Measurements from ENCODE around the gene VPS8.

VPS8 gene

GRCh38 chr3:184816614-184817013 is 4.6 kb downstream of the VPS8 start:
- H3K4me1 ChIP-seq (ENCODE audit: control insufficient read depth in 1 of 2, insufficient read depth in 2 of 2, low read length in 2 of 2) = peaks cover 7 to 24% of the 10 kb centered on the region in 2 donors
- no peak overlapping the region for H3K4me3 ChIP-seq (ENCODE audit: low read depth in 1 of 2, low read length in 2 of 2)
- no peaks in the 10 kb centered on the region for H3K36me3 ChIP-seq (ENCODE audit: control insufficient read depth in 1 of 2, insufficient read depth in 2 of 2, low read length in 2 of 2)
- no peaks in the 10 kb centered on the region for H3K9me3 ChIP-seq (ENCODE audit: control insufficient read depth in 1 of 2, low read length in 2 of 2)
- no peaks in the 10 kb centered on the region for H3K27me3 ChIP-seq (ENCODE audit: low read depth, low read length)
- H3K27ac ChIP-seq (ENCODE audit: low read length) = no peak overlapping the region

GRCh38 chr3:184820525-184820924 is 8.6 kb downstream of the VPS8 start:
- Histone ChIP-seq H3K27ac (ENCODE audit: low read length) (no peak overlapping the region), H3K4me1 (ENCODE audit: control insufficient read depth in 1 of 2, insufficient read depth in 2 of 2, low read length in 2 of 2) (peaks cover 0 to 8% of the 10 kb centered on the region in 2 donors), H3K27me3 (ENCODE audit: low read depth, low read length) (no peaks in the 10 kb centered on the region), H3K36me3 (ENCODE audit: control insufficient read depth in 1 of 2, insufficient read depth in 2 of 2, low read length in 2 of 2) (peaks cover 0 to 5% of the 10 kb centered on the region in 2 donors), H3K4me3 (ENCODE audit: low read depth in 1 of 2, low read length in 2 of 2) (no peak overlapping the region), H3K9me3 (ENCODE audit: control insufficient read depth in 1 of 2, low read length in 2 of 2) (no peaks in the 10 kb centered on the region)

GRCh38 chr3:184821034-184821433 is 9.1 kb downstream of the VPS8 start:
- Histone ChIP-seq H3K9me3 (ENCODE audit: control insufficient read depth in 1 of 2, low read length in 2 of 2) (no peaks in the 10 kb centered on the region), H3K27ac (ENCODE audit: low read length) (no peak overlapping the region), H3K4me1 (ENCODE audit: control insufficient read depth in 1 of 2, insufficient read depth in 2 of 2, low read length in 2 of 2) (peaks cover 0 to 8% of the 10 kb centered on the region in 2 donors), H3K4me3 (ENCODE audit: low read depth in 1 of 2, low read length in 2 of 2) (no peak overlapping the region), H3K27me3 (ENCODE audit: low read depth, low read length) (no peaks in the 10 kb centered on the region), H3K36me3 (ENCODE audit: control insufficient read depth in 1 of 2, insufficient read depth in 2 of 2, low read length in 2 of 2) (peaks cover 0 to 6% of the 10 kb centered on the region in 2 donors)

- Histone ChIP-seq H3K9me3 (ENCODE audit: control insufficient read depth in 1 of 2, low read length in 2 of 2) (no peaks in the 10 kb centered on the region), H3K27me3 (ENCODE audit: low read depth, low read length) (no peaks in the 10 kb centered on the region), H3K4me1 (ENCODE audit: control insufficient read depth in 1 of 2, insufficient read depth in 2 of 2, low read length in 2 of 2) (peaks cover 0 to 8% of the 10 kb centered on the region in 2 donors), H3K36me3 (ENCODE audit: control insufficient read depth in 1 of 2, insufficient read depth in 2 of 2, low read length in 2 of 2) (peaks cover 0 to 6% of the 10 kb centered on the region in 2 donors), H3K4me3 (ENCODE audit: low read depth in 1 of 2, low read length in 2 of 2) (no peak overlapping the region), H3K27ac (ENCODE audit: low read length) (no peak overlapping the region)
These were observed 10.1 kb downstream of the VPS8 start for GRCh38 chr3:184822081-184822480.

- H3K36me3 ChIP-seq (ENCODE audit: control insufficient read depth in 1 of 2, insufficient read depth in 2 of 2, low read length in 2 of 2) = peaks cover 0 to 6% of the 10 kb centered on the region in 2 donors
- no peaks in the 10 kb centered on the region for H3K9me3 ChIP-seq (ENCODE audit: control insufficient read depth in 1 of 2, low read length in 2 of 2)
- H3K4me3 ChIP-seq (ENCODE audit: low read depth in 1 of 2, low read length in 2 of 2) = no peak overlapping the region
- H3K4me1 ChIP-seq (ENCODE audit: control insufficient read depth in 1 of 2, insufficient read depth in 2 of 2, low read length in 2 of 2) = peaks cover 0 to 8% of the 10 kb centered on the region in 2 donors
- H3K27me3 ChIP-seq (ENCODE audit: low read depth, low read length) = no peaks in the 10 kb centered on the region
- H3K27ac ChIP-seq (ENCODE audit: low read length) = no peak overlapping the region
These were observed 10.7 kb downstream of the VPS8 start for GRCh38 chr3:184822654-184823053.

- H3K9me3 ChIP-seq (ENCODE audit: control insufficient read depth in 1 of 2, low read length in 2 of 2) = no peaks in the 10 kb centered on the region
- H3K4me1 ChIP-seq (ENCODE audit: control insufficient read depth in 1 of 2, insufficient read depth in 2 of 2, low read length in 2 of 2) = peaks cover 0 to 8% of the 10 kb centered on the region in 2 donors
- H3K36me3 ChIP-seq (ENCODE audit: control insufficient read depth in 1 of 2, insufficient read depth in 2 of 2, low read length in 2 of 2) = peaks cover 6 to 10% of the 10 kb centered on the region in 2 donors
- H3K27ac ChIP-seq (ENCODE audit: low read length) = no peak overlapping the region
- no peak overlapping the region for H3K4me3 ChIP-seq (ENCODE audit: low read depth in 1 of 2, low read length in 2 of 2)
- H3K27me3 ChIP-seq (ENCODE audit: low read depth, low read length) = no peaks in the 10 kb centered on the region
These were observed 12.0 kb downstream of the VPS8 start for GRCh38 chr3:184823990-184824389.

- Histone ChIP-seq H3K27ac (ENCODE audit: low read length) (no peak overlapping the region), H3K4me3 (ENCODE audit: low read depth in 1 of 2, low read length in 2 of 2) (no peak overlapping the region), H3K9me3 (ENCODE audit: control insufficient read depth in 1 of 2, low read length in 2 of 2) (no peaks in the 10 kb centered on the region), H3K27me3 (ENCODE audit: low read depth, low read length) (no peaks in the 10 kb centered on the region), H3K36me3 (ENCODE audit: control insufficient read depth in 1 of 2, insufficient read depth in 2 of 2, low read length in 2 of 2) (peaks cover 6 to 16% of the 10 kb centered on the region in 2 donors), H3K4me1 (ENCODE audit: control insufficient read depth in 1 of 2, insufficient read depth in 2 of 2, low read length in 2 of 2) (peaks cover 0 to 8% of the 10 kb centered on the region in 2 donors)
These were observed 13.3 kb downstream of the VPS8 start for GRCh38 chr3:184825121-184825820.

GRCh38 chr3:184827572-184827971 is 15.6 kb downstream of the VPS8 start:
- H3K27ac ChIP-seq (ENCODE audit: low read length) = no peak overlapping the region
- no peaks in the 10 kb centered on the region for H3K9me3 ChIP-seq (ENCODE audit: control insufficient read depth in 1 of 2, low read length in 2 of 2)
- H3K4me1 ChIP-seq (ENCODE audit: control insufficient read depth in 1 of 2, insufficient read depth in 2 of 2, low read length in 2 of 2) = no peaks in the 10 kb centered on the region
- no peak overlapping the region for H3K4me3 ChIP-seq (ENCODE audit: low read depth in 1 of 2, low read length in 2 of 2)
- peaks cover 12 to 29% of the 10 kb centered on the region in 2 donors for H3K36me3 ChIP-seq (ENCODE audit: control insufficient read depth in 1 of 2, insufficient read depth in 2 of 2, low read length in 2 of 2)
- no peaks in the 10 kb centered on the region for H3K27me3 ChIP-seq (ENCODE audit: low read depth, low read length)

GRCh38 chr3:184832044-184832443 is 20.1 kb downstream of the VPS8 start:
- Histone ChIP-seq H3K9me3 (ENCODE audit: control insufficient read depth in 1 of 2, low read length in 2 of 2) (no peaks in the 10 kb centered on the region), H3K27me3 (ENCODE audit: low read depth, low read length) (no peaks in the 10 kb centered on the region), H3K27ac (ENCODE audit: low read length) (no peak overlapping the region), H3K4me3 (ENCODE audit: low read depth in 1 of 2, low read length in 2 of 2) (no peak overlapping the region), H3K4me1 (ENCODE audit: control insufficient read depth in 1 of 2, insufficient read depth in 2 of 2, low read length in 2 of 2) (no peaks in the 10 kb centered on the region), H3K36me3 (ENCODE audit: control insufficient read depth in 1 of 2, insufficient read depth in 2 of 2, low read length in 2 of 2) (peaks cover 35 to 49% of the 10 kb centered on the region in 2 donors)

- H3K9me3 ChIP-seq (ENCODE audit: control insufficient read depth in 1 of 2, low read length in 2 of 2) = no peaks in the 10 kb centered on the region
- no peak overlapping the region for H3K4me3 ChIP-seq (ENCODE audit: low read depth in 1 of 2, low read length in 2 of 2)
- H3K4me1 ChIP-seq (ENCODE audit: control insufficient read depth in 1 of 2, insufficient read depth in 2 of 2, low read length in 2 of 2) = no peaks in the 10 kb centered on the region
- H3K27ac ChIP-seq (ENCODE audit: low read length) = no peak overlapping the region
- H3K36me3 ChIP-seq (ENCODE audit: control insufficient read depth in 1 of 2, insufficient read depth in 2 of 2, low read length in 2 of 2) = peaks cover 40 to 49% of the 10 kb centered on the region in 2 donors
- H3K27me3 ChIP-seq (ENCODE audit: low read depth, low read length) = no peaks in the 10 kb centered on the region
These were observed 20.9 kb downstream of the VPS8 start for GRCh38 chr3:184832903-184833302.

GRCh38 chr3:184836090-184836822 is 24.3 kb downstream of the VPS8 start:
- no peaks in the 10 kb centered on the region for H3K27me3 ChIP-seq (ENCODE audit: low read depth, low read length)
- H3K4me3 ChIP-seq (ENCODE audit: low read depth in 1 of 2, low read length in 2 of 2) = no peak overlapping the region
- H3K9me3 ChIP-seq (ENCODE audit: control insufficient read depth in 1 of 2, low read length in 2 of 2) = no peaks in the 10 kb centered on the region
- no peaks in the 10 kb centered on the region for H3K4me1 ChIP-seq (ENCODE audit: control insufficient read depth in 1 of 2, insufficient read depth in 2 of 2, low read length in 2 of 2)
- no peak overlapping the region for H3K27ac ChIP-seq (ENCODE audit: low read length)
- peaks cover 33 to 44% of the 10 kb centered on the region in 2 donors for H3K36me3 ChIP-seq (ENCODE audit: control insufficient read depth in 1 of 2, insufficient read depth in 2 of 2, low read length in 2 of 2)

Data from muscle layer of duodenum (tissue), 2 donors.